H1 (cell line): ENCODE data around the gene RGS9. TPM values are rescaled to one million over a fixed set of nuclear protein-coding genes. Genes with fewer than 3 reads are reported as not detected.

Experiments
- CTCF ChIA-PET: fragments of 300-600 bp; sonication (Branson Sonifier 250); formaldehyde crosslinking; loops from one replicate; lab custom pipeline; 2021; ENCODE audit not compliant: partially characterized antibody; lab: Charles Lee
- POLR2A ChIA-PET: fragments of 300-600 bp; sonication (Branson Sonifier 250); formaldehyde crosslinking; loops from one replicate; lab custom pipeline; 2021; ENCODE audit warnings: inconsistent platforms; ENCODE audit not compliant: partially characterized antibody; lab: Charles Lee
- DNase-seq, 2 experiments: peaks; one replicate each; pipeline versions ENCODE4 v3.0.0 to v3.0.0-alpha.2; 2010 to 2022; ENCODE audit warnings: low spot score in 2 of 2, low read depth in 1 of 2, mixed read lengths in 1 of 2
- FAIRE-seq: peaks from 2 replicates; lab custom pipeline; 2011; peaks lifted over from hg19 to GRCh38; lab: Jason Lieb, UNC
- H2AFZ ChIP-seq: 2 replicates; pipeline ENCODE4 v1.8.1; 2012; ENCODE audit warnings: low read length, inconsistent platforms
- H2AK5ac ChIP-seq: 2 replicates; pipeline ENCODE4 v1.6.1; 2013; ENCODE audit warnings: low read depth, low read length
- H2BK120ac ChIP-seq: replicated peaks from 2 replicates; pipeline ENCODE3; 2013; ENCODE audit warnings: low read depth, low read length, inconsistent platforms
- H2BK12ac ChIP-seq: 2 replicates; pipeline ENCODE4 v1.6.1; 2013; ENCODE audit warnings: low read depth, low read length
- H2BK15ac ChIP-seq: 2 replicates; pipeline ENCODE4 v1.6.1; 2013; ENCODE audit warnings: low read length
- H2BK20ac ChIP-seq: 2 replicates; pipeline ENCODE4 v1.6.1; 2013; ENCODE audit warnings: low read length
- H2BK5ac ChIP-seq: 2 replicates; pipeline ENCODE4 v1.6.1; 2013; ENCODE audit warnings: low read depth, low read length
- H3K14ac ChIP-seq: 2 replicates; pipeline ENCODE4 v1.6.1; 2013; ENCODE audit warnings: inconsistent platforms; ENCODE audit not compliant: insufficient read length
- H3K18ac ChIP-seq: 2 replicates; pipeline ENCODE4 v1.6.1; 2013; ENCODE audit warnings: low read length; ENCODE audit errors: extremely low read depth
- H3K23ac ChIP-seq: 2 replicates; pipeline ENCODE4 v1.6.1; 2013; ENCODE audit warnings: inconsistent platforms; ENCODE audit not compliant: insufficient read length
- H3K23me2 ChIP-seq: 2 replicates; pipeline ENCODE4 v1.6.1; 2013; ENCODE audit warnings: low read depth, low read length
- H3K27ac ChIP-seq: 2 replicates; pipeline ENCODE4 v1.6.1; 2011; ENCODE audit warnings: low read depth, low read length, inconsistent platforms
- H3K27me3 ChIP-seq, 4 experiments: replicated peaks in 1 of 4; 1 replicate in 1 of 4; 2 replicates in 3 of 4; pipeline versions ENCODE4 v1.6.1 to v1.8.1; 2011 to 2013; ENCODE audit warnings: low read length in 3 of 4, mild to moderate bottlenecking in 3 of 4, inconsistent platforms in 2 of 4, mixed read lengths in 2 of 4, moderate library complexity in 1 of 4; ENCODE audit not compliant: control insufficient read depth in 3 of 4, insufficient read depth in 3 of 4; ENCODE audit errors: extremely low read depth in 1 of 4
- H3K36me3 ChIP-seq, 4 experiments: 2 replicates each; pipeline versions ENCODE4 v1.6.1 to v1.8.1; 2011 to 2013; ENCODE audit warnings: mild to moderate bottlenecking in 4 of 4, low read length in 3 of 4, moderate library complexity in 2 of 4, control low read depth in 1 of 4, inconsistent platforms in 1 of 4; ENCODE audit not compliant: insufficient read depth in 4 of 4, control insufficient read depth in 2 of 4
- H3K4ac ChIP-seq: replicated peaks from 2 replicates; pipeline ENCODE3; 2013; ENCODE audit warnings: low read length, low read depth, mixed read lengths, inconsistent platforms; ENCODE audit not compliant: insufficient read length
- H3K4me1 ChIP-seq, 4 experiments: replicated peaks in 1 of 4; 1 replicate in 1 of 4; 2 replicates in 3 of 4; pipeline versions ENCODE4 v1.6.1 to v1.8.1; 2011 to 2013; ENCODE audit warnings: low read length in 3 of 4, inconsistent platforms in 2 of 4, mixed read lengths in 1 of 4; ENCODE audit not compliant: insufficient read depth in 4 of 4, control insufficient read depth in 3 of 4
- H3K4me2 ChIP-seq, 2 experiments: 2 replicates each; pipeline versions ENCODE4 v1.6.1 to v1.8.1; 2011 to 2013; ENCODE audit warnings: low read depth in 2 of 2, low read length in 2 of 2, control low read depth in 1 of 2, inconsistent platforms in 1 of 2, mild to moderate bottlenecking in 1 of 2; ENCODE audit not compliant: insufficient read depth in 1 of 2
- H3K4me3 ChIP-seq, 4 experiments: fragments of 200-600, 300-600 bp in 1 of 4; sonication (generic), shearing (Covaris generic), sonication (Bioruptor Twin) in 1 of 4; 2 replicates each; pipeline versions ENCODE4 v1.5.1 to v1.8.1; 2011 to 2016; ENCODE audit warnings: low read length in 4 of 4, low read depth in 3 of 4, control low read depth in 2 of 4, inconsistent platforms in 2 of 4, mild to moderate bottlenecking in 2 of 4, mixed read lengths in 1 of 4, moderate library complexity in 1 of 4; ENCODE audit not compliant: insufficient read depth in 2 of 4; ENCODE audit errors: extremely low read depth in 1 of 4
- H3K56ac ChIP-seq: replicated peaks from 2 replicates; pipeline ENCODE3; 2013; ENCODE audit warnings: low read depth, mild to moderate bottlenecking, mixed read lengths, low read length, inconsistent platforms; ENCODE audit not compliant: insufficient read length
- H3K79me1 ChIP-seq: 2 replicates; pipeline ENCODE4 v1.6.1; 2013; ENCODE audit warnings: low read depth, low read length, control low read depth
- H3K79me2 ChIP-seq, 2 experiments: 2 replicates each; pipeline versions ENCODE4 v1.6.1 to v1.8.1; 2012 to 2013; ENCODE audit warnings: low read length in 2 of 2, mild to moderate bottlenecking in 2 of 2, inconsistent platforms in 1 of 2; ENCODE audit not compliant: insufficient read depth in 2 of 2, control insufficient read depth in 1 of 2
- H3K9ac ChIP-seq, 4 experiments: replicated peaks in 1 of 4; 1 replicate in 1 of 4; 2 replicates in 3 of 4; pipeline versions ENCODE4 v1.6.1 to v1.8.1; 2011 to 2013; ENCODE audit warnings: low read depth in 3 of 4, low read length in 3 of 4, control low read depth in 2 of 4, mild to moderate bottlenecking in 2 of 4, moderate library complexity in 2 of 4, inconsistent platforms in 1 of 4; ENCODE audit errors: extremely low read depth in 1 of 4
- H3K9me3 ChIP-seq, 2 experiments: 2 replicates each; pipeline versions ENCODE4 v1.6.1 to v1.8.1; 2012 to 2013; ENCODE audit warnings: mild to moderate bottlenecking in 2 of 2, moderate library complexity in 2 of 2, control low read depth in 1 of 2, inconsistent platforms in 1 of 2, low read depth in 1 of 2, low read length in 1 of 2, mixed read lengths in 1 of 2; ENCODE audit not compliant: insufficient read depth in 2 of 2
- H4K20me1 ChIP-seq, 2 experiments: replicated peaks in 1 of 2; 2 replicates each; pipeline versions ENCODE3 to v1.8.1; 2011 to 2013; ENCODE audit warnings: inconsistent platforms in 2 of 2, low read length in 2 of 2, mild to moderate bottlenecking in 1 of 2; ENCODE audit not compliant: insufficient read depth in 2 of 2, control insufficient read depth in 1 of 2
- H4K5ac ChIP-seq: 2 replicates; pipeline ENCODE4 v1.6.1; 2013; ENCODE audit warnings: low read length, low read depth, mixed read lengths, inconsistent platforms; ENCODE audit not compliant: insufficient read length
- H4K8ac ChIP-seq: 2 replicates; pipeline ENCODE4 v1.8.0; 2013; ENCODE audit warnings: mild to moderate bottlenecking, moderate library complexity, low read length, inconsistent platforms; ENCODE audit not compliant: insufficient read depth; ENCODE audit errors: extremely low read depth
- H4K91ac ChIP-seq: replicated peaks from 2 replicates; pipeline ENCODE3; 2013; ENCODE audit warnings: low read length, mixed read lengths, inconsistent platforms; ENCODE audit not compliant: insufficient read length
- KDM4A ChIP-seq: IDR thresholded peaks from one replicate; pipeline ENCODE4 v1.7.1; 2012; ENCODE audit warnings: low read depth, mild to moderate bottlenecking, moderate library complexity, low read length, inconsistent platforms; ENCODE audit not compliant: severe bottlenecking
- POLR2A ChIP-seq, 2 experiments: IDR thresholded peaks; 1 replicate in 1 of 2; 2 replicates in 1 of 2; pipeline ENCODE4 v1.6.1; 2011; ENCODE audit warnings: low read depth in 2 of 2, low read length in 2 of 2, mild to moderate bottlenecking in 2 of 2; ENCODE audit errors: control extremely low read depth in 1 of 2
- SUZ12 ChIP-seq: fragments of 200-600 bp; sonication (generic); IDR thresholded peaks from 2 replicates; pipeline ENCODE4 v1.6.1; 2012; ENCODE audit warnings: mild to moderate bottlenecking, inconsistent platforms, low read length, moderate library complexity, mixed read lengths
- YY1 ChIP-seq: IDR thresholded peaks from 2 replicates; pipeline ENCODE4 v1.6.1; 2011; ENCODE audit warnings: low read depth, mild to moderate bottlenecking, low read length
- WGBS, 2 experiments: shearing (Covaris generic) in 1 of 2; methylation state at CpG; one replicate each; pipeline versions ENCODE4 v1.1.6 to v1.1.7; 2013 to 2015; ENCODE audit warnings: low lambda C conversion rate in 2 of 2, mixed read lengths in 2 of 2, inconsistent platforms in 1 of 2, low coverage in 1 of 2, missing lambda C conversion rate in 1 of 2; ENCODE audit not compliant: insufficient replicate concordance in 2 of 2, insufficient coverage in 1 of 2, insufficient read length in 1 of 2; ENCODE audit errors: extremely low coverage in 1 of 2, missing lambda C conversion rate in 1 of 2; 5-methylcytosine and 5-hydroxymethylcytosine counted together
- polyA plus RNA-seq, 7 experiments: library from polyadenylated mRNA; depleted of rRNA in 3 of 7; stranded (reverse) in 5 of 7; unstranded in 2 of 7; fragments of >200 nt in 5 of 7; fragments of 200-250 nt in 2 of 7; gene quantifications; 1 replicate in 5 of 7; 2 replicates in 1 of 7; 4 replicates in 1 of 7; pipeline versions ENCODE4 v1.2.1 to v1.2.3, GENCODE V29; 2011 to 2013; ENCODE audit warnings: missing spikeins in 2 of 7, mixed read lengths in 2 of 7
- total RNA-seq: library from RNA; stranded (reverse); fragmentation: NEBNext Ultra II Directional; extraction: Animal tissue kit (Norgen Biotek cat#: 25700); gene quantifications from 2 replicates; pipeline ENCODE4 v1.2.1, GENCODE V29; 2021

RGS9 gene
- total and polyA plus RNA-seq, 2 of the 8 experiments (the other 6 are each of a cell fraction or from before 2014, with no cell fraction given): 8.9 to 20.5 TPM

DNA sequence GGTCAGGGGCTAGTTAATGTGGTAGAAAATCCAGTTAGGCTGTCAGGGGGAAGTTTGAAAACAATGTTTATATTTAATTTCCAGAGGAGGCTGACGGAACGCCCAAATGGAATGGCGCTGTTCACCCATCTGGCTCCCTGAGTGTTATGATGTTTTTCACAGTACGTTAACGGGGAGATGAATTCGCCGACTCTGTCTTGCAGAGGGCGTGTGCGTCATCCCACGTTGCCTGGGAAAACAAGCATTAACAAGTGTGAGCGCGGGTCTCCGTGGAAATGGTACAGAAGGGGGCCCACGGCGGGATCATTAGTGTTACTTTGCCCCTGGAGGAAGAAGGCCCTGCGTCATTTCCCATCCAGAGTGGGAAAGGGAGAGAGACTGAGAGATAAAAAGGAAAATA, 29.6 kb downstream of the RGS9 start:
- Histone ChIP-seq H3K27me3 (no peaks in the 10 kb centered on the region), H3K27ac (no peak overlapping the region), H2BK15ac (no peak overlapping the region), H3K4ac (no peak overlapping the region), H2BK12ac (no peak overlapping the region), H3K36me3 (no peaks in the 10 kb centered on the region), H3K23me2 (no peaks in the 10 kb centered on the region; the same call in 1 of the 2 replicates), H3K14ac (no peak overlapping the region), H2BK20ac (no peak overlapping the region), H3K9ac (no peak overlapping the region), H3K23ac (no peak overlapping the region), H3K79me1 (no peaks in the 10 kb centered on the region), H2AK5ac (no peak overlapping the region), H3K56ac (no peak overlapping the region), H4K8ac (no peak overlapping the region), H4K20me1 (no peaks in the 10 kb centered on the region), H2BK120ac (no peak overlapping the region), H4K91ac (no peak overlapping the region), H3K18ac (no peak overlapping the region), H3K4me1 (no peaks in the 10 kb centered on the region), H3K4me2 (no peak overlapping the region), H3K4me3 (no peak overlapping the region), H3K79me2 (no peaks in the 10 kb centered on the region), H4K5ac (no peak overlapping the region), H2AFZ (no peak overlapping the region), H2BK5ac (no peak overlapping the region), H3K9me3 (no peaks in the 10 kb centered on the region)
- FAIRE-seq (no peak), DNase-seq (no peak)
- 93% methylated on average over 16 of the region's 16 CpGs; no CpG with 5 or more reads in 1 of the 2 experiments for WGBS, 2 experiments
- no peak for TF ChIP-seq POLR2A (IDR thresholded peaks at IDR 0.05; ENCODE audit: control extremely low read depth in 1 of 2, low read depth in 2 of 2, low read length in 2 of 2)
- no peak for TF ChIP-seq KDM4A
- no peak for TF ChIP-seq SUZ12
- TF ChIP-seq YY1: no peak
- ChIA-PET CTCF (no interaction called here), POLR2A (no interaction called here)
